K562 (cell line): ENCODE measurements around the gene DNMT3L. TPM values are rescaled to one million over a fixed set of nuclear protein-coding genes. Genes with fewer than 3 reads are reported as not detected.
A peak's percentile ranks its signal among the peaks of the same experiment; 100 is the strongest.

Experiments used
- CEBPB ChIP-seq: fragments of 450-650 bp; IDR thresholded peaks from 2 replicates; pipeline ENCODE4 v1.6.1; 2016; ENCODE audit warnings: missing genetic modification characterization, missing compliant biosample characterization
- CTBP1 ChIP-seq: fragments of 450-650 bp; IDR thresholded peaks from 2 replicates; pipeline ENCODE4 v1.6.1; 2016; ENCODE audit warnings: borderline replicate concordance
- HCFC1 ChIP-seq: IDR thresholded peaks from 2 replicates; pipeline ENCODE4 v1.6.1; 2012; ENCODE audit warnings: low read depth, low read length, improper control_type of control experiment
- HDAC2 ChIP-seq: fragments of 450-650 bp; IDR thresholded peaks from 2 replicates; pipeline ENCODE4 v1.6.1; 2016; ENCODE audit warnings: mild to moderate bottlenecking
- JUN ChIP-seq, 2 experiments: sonication (generic) in 1 of 2; formaldehyde crosslinking in 1 of 2; IDR thresholded peaks; 2 replicates each; pipeline versions ENCODE4 v1.6.1 to v1.8.0; 2012 to 2022; ENCODE audit warnings: borderline replicate concordance in 2 of 2, mild to moderate bottlenecking in 2 of 2, improper control_type of control experiment in 1 of 2, low read depth in 1 of 2, low read length in 1 of 2, missing genetic modification reagents in 1 of 2
- KAT2B ChIP-seq: IDR thresholded peaks from one replicate; pipeline ENCODE4 v1.6.1; 2012; ENCODE audit warnings: low read depth, mild to moderate bottlenecking, control low read depth, inconsistent platforms, low read length, moderate library complexity
- KDM4B ChIP-seq, 2 experiments: fragments of 450-650 bp in 1 of 2; sonication (generic) in 1 of 2; IDR thresholded peaks; 2 replicates each; pipeline ENCODE4 v1.6.1; 2016 to 2017; ENCODE audit warnings: borderline replicate concordance in 2 of 2, antibody characterized with exemption in 1 of 2, low read depth in 1 of 2, mild to moderate bottlenecking in 1 of 2
- NR3C1 ChIP-seq: sonication (generic); formaldehyde crosslinking; IDR thresholded peaks from 2 replicates; pipeline ENCODE4 v1.8.1; 2022; ENCODE audit warnings: missing genetic modification reagents
- RAD21 ChIP-seq, 2 experiments: fragments of 250-450 bp in 1 of 2; fragments of 450-650 bp in 1 of 2; sonication (Bioruptor Pico) in 1 of 2; formaldehyde crosslinking in 1 of 2; IDR thresholded peaks in 1 of 2; conservative IDR thresholded peaks in 1 of 2; 2 replicates each; pipeline versions ENCODE4 v1.4.0 to v1.8.0; 2020 to 2022; ENCODE audit warnings: mild to moderate bottlenecking in 2 of 2, moderate library complexity in 1 of 2
- RFX5 ChIP-seq: IDR thresholded peaks from 2 replicates; pipeline ENCODE4 v1.6.1; 2011; ENCODE audit warnings: low read depth, mild to moderate bottlenecking, improper control_type of control experiment, low read length
- SNIP1 ChIP-seq: fragments of 450-650 bp; IDR thresholded peaks from 2 replicates; pipeline ENCODE4 v1.7.1; 2017; ENCODE audit warnings: low read depth, mild to moderate bottlenecking
- SOX6 ChIP-seq: fragments of 450-650 bp; IDR thresholded peaks from 2 replicates; pipeline ENCODE4 v1.6.1; 2014; ENCODE audit warnings: mild to moderate bottlenecking
- TOE1 ChIP-seq, 2 experiments: fragments of 450-650 bp in 1 of 2; sonication (generic) in 1 of 2; formaldehyde crosslinking in 1 of 2; IDR thresholded peaks; 2 replicates each; pipeline versions ENCODE4 v1.7.1 to v1.8.0; 2016 to 2022; ENCODE audit warnings: borderline replicate concordance in 2 of 2, mild to moderate bottlenecking in 2 of 2, antibody characterized with exemption in 1 of 2, inconsistent platforms in 1 of 2, low read depth in 1 of 2, missing genetic modification reagents in 1 of 2, moderate library complexity in 1 of 2
- WHSC1 ChIP-seq: IDR thresholded peaks from one replicate; pipeline ENCODE4 v1.6.1; 2012; ENCODE audit warnings: low read length, control low read depth, inconsistent platforms
- ZNF184 ChIP-seq: sonication (generic); formaldehyde crosslinking; IDR thresholded peaks from 2 replicates; pipeline ENCODE4 v1.5.0; 2020; ENCODE audit warnings: missing genetic modification reagents
- ZZZ3 ChIP-seq: fragments of 450-650 bp; IDR thresholded peaks from 2 replicates; pipeline ENCODE4 v1.6.1; 2016; ENCODE audit warnings: antibody characterized with exemption, mild to moderate bottlenecking, moderate library complexity
- polyA plus RNA-seq, 8 experiments: library from polyadenylated mRNA; depleted of rRNA in 4 of 8; stranded (reverse) in 5 of 8; unstranded in 3 of 8; fragments of >200 nt; fragmentation: Nextera tagmentation in 2 of 8; fragmentation: Illumina TruSeq in 1 of 8; extraction: Ambion mirVana in 2 of 8; extraction: Trizol in 1 of 8; gene quantifications; 2 replicates each; pipeline versions ENCODE4 v1.2.1 to v1.2.3, GENCODE V29; 2011 to 2014; ENCODE audit warnings: inconsistent platforms in 1 of 8, missing spikeins in 1 of 8
- total RNA-seq, 7 experiments: library from RNA; depleted of rRNA in 6 of 7; stranded (reverse); fragments of >200 nt in 6 of 7; fragmentation: Illumina TruSeq in 2 of 7; extraction: Trizol in 2 of 7; gene quantifications; 2 replicates each; pipeline versions ENCODE4 v1.2.1 to v1.2.3, GENCODE V29; 2011 to 2021; ENCODE audit warnings: low replicate concordance in 1 of 7
- TF ChIP-seq, protein P1 (sequence below): fragments of 250-450 bp; sonication (Bioruptor Pico); IDR thresholded peaks from 2 replicates; pipeline ENCODE4 v1.4.0; 2020; ENCODE audit warnings: mild to moderate bottlenecking, moderate library complexity, borderline replicate concordance
- TF ChIP-seq, protein P2 (sequence below): fragments of 450-650 bp; IDR thresholded peaks from 2 replicates; pipeline ENCODE4 v1.6.1; 2014; ENCODE audit warnings: low read depth, mild to moderate bottlenecking, moderate library complexity, borderline replicate concordance

The DNMT3L gene
- total and polyA plus RNA-seq, 9 of the 15 experiments (the other 6 are each of a cell fraction or from before 2014, with no cell fraction given) = 0.08 TPM; not detected in 8

DNA sequence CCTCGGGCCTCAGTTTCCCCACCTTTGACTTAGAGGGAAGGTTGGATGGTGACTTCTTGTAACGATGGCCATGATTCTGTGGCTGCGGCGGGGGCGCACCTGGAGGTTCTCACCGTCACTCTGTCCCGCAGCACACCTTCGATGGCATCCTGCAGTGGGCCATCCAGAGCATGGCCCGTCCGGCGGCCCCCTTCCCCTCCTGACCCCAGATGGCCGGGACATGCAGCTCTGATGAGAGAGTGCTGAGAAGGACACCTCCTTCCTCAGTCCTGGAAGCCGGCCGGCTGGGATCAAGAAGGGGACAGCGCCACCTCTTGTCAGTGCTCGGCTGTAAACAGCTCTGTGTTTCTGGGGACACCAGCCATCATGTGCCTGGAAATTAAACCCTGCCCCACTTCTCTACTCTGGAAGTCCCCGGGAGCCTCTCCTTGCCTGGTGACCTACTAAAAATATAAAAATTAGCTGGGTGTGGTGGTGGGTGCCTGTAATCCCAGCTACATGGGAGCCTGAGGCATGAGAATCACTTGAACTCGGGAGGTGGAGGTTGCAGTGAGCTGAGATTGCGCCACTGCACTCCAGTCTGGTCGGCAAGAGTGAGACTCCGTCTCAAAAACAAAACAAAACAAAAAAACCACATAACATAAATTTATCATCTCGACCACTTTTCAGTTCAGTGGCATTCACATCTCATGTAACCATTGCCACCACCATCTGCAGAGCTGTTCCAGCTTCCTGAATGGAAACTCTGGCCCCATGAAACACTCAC is 36.0 kb upstream of the DNMT3L start (continued):
- TF ChIP-seq, protein P1, sequence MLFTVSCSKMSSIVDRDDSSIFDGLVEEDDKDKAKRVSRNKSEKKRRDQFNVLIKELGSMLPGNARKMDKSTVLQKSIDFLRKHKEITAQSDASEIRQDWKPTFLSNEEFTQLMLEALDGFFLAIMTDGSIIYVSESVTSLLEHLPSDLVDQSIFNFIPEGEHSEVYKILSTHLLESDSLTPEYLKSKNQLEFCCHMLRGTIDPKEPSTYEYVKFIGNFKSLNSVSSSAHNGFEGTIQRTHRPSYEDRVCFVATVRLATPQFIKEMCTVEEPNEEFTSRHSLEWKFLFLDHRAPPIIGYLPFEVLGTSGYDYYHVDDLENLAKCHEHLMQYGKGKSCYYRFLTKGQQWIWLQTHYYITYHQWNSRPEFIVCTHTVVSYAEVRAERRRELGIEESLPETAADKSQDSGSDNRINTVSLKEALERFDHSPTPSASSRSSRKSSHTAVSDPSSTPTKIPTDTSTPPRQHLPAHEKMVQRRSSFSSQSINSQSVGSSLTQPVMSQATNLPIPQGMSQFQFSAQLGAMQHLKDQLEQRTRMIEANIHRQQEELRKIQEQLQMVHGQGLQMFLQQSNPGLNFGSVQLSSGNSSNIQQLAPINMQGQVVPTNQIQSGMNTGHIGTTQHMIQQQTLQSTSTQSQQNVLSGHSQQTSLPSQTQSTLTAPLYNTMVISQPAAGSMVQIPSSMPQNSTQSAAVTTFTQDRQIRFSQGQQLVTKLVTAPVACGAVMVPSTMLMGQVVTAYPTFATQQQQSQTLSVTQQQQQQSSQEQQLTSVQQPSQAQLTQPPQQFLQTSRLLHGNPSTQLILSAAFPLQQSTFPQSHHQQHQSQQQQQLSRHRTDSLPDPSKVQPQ (CRISPR knock-in tag) = no peak
- TF ChIP-seq ZNF184 (CRISPR knock-in tag) = no peak
- TF ChIP-seq, protein P2, sequence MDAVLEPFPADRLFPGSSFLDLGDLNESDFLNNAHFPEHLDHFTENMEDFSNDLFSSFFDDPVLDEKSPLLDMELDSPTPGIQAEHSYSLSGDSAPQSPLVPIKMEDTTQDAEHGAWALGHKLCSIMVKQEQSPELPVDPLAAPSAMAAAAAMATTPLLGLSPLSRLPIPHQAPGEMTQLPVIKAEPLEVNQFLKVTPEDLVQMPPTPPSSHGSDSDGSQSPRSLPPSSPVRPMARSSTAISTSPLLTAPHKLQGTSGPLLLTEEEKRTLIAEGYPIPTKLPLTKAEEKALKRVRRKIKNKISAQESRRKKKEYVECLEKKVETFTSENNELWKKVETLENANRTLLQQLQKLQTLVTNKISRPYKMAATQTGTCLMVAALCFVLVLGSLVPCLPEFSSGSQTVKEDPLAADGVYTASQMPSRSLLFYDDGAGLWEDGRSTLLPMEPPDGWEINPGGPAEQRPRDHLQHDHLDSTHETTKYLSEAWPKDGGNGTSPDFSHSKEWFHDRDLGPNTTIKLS = no peak
- 0 out of 2 replicates have a peak, but pooled peaks have one; percentile 15 for TF ChIP-seq HDAC2
- TF ChIP-seq WHSC1 = no peak
- TF ChIP-seq CEBPB = peak; percentile 88
- TF ChIP-seq RAD21 (CRISPR knock-in tag; conservative IDR thresholded peaks at IDR 0.05 in 1 of 2, IDR thresholded peaks at IDR 0.05 in 1 of 2) = peak; percentile 85 to 94
- no peak for TF ChIP-seq KAT2B
- no peak for TF ChIP-seq NR3C1
- TF ChIP-seq SOX6 = no peak
- TF ChIP-seq RFX5 = no peak
- TF ChIP-seq CTBP1 = peak; percentile 31; the same call in 1 of the 2 replicates
- no peak for TF ChIP-seq TOE1 (IDR thresholded peaks at IDR 0.05; ENCODE audit: borderline replicate concordance)
- TF ChIP-seq TOE1 (CRISPR knock-in tag; IDR thresholded peaks at IDR 0.05; ENCODE audit: borderline replicate concordance, low read depth) = no peak
- no peak for TF ChIP-seq KDM4B (IDR thresholded peaks at IDR 0.05; ENCODE audit: borderline replicate concordance in 2 of 2, low read depth in 1 of 2)
- no peak for TF ChIP-seq HCFC1
- 0 out of 2 replicates have a peak, but pooled peaks have one; percentile 29 for TF ChIP-seq JUN (IDR thresholded peaks at IDR 0.05; ENCODE audit: borderline replicate concordance, low read depth, low read length)
- no peak for TF ChIP-seq JUN (CRISPR knock-in tag; IDR thresholded peaks at IDR 0.05; ENCODE audit: borderline replicate concordance)
- no peak for TF ChIP-seq ZZZ3
- no peak for TF ChIP-seq SNIP1
